Measurements from ENCODE around the gene TFF2.

The TFF2 gene

DNA sequence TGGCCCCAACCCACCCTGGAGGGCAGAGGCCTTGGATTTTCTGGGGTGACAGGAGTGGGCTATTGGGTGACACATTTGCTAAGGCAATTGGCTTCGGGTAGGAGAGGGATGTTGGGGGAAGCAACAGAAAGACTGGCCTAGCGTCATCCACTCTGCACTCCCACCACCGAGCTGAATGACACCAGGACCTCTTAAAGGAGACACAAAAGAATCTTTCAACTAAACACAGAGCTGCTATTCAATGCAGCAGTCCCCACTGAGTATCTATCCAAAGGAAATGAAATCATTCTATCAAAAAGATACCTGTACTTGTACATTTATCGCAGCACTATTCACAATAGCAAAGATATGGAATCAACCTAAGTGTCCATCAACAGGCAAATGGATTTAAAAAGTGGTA, 6.2 kb downstream of the TFF2 start:
- no peak for DNase-seq

- no peak for DNase-seq
These were observed 6.8 kb downstream of the TFF2 start for GRCh38 chr21:42343963-42344510.

DNA sequence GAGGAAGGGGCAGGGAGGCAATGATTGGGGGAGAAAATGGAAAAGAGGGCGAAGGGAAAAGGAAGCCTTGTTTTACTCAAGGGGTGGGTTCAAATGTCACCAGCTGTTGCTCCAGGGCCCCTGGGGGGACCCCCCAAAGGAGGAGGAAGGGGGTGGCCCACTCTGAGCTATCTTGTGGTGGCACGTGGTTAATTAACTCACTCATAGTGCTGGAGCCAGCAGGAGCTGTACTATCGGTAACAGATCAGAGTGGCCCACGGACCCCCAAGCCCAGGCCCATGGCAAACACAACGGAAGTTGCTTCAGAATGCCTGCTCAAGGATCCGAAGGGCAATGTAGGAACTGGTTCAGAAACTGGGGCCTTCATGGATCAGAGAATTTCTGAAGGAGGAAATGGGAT, 7.2 kb downstream of the TFF2 start:
- no peak for DNase-seq

- no peak for DNase-seq
These were observed 7.7 kb downstream of the TFF2 start for GRCh38 chr21:42343101-42343500.

GRCh38 chr21:42341776-42342542, 8.8 kb downstream of the TFF2 start:
- DNase-seq = no peak

DNA sequence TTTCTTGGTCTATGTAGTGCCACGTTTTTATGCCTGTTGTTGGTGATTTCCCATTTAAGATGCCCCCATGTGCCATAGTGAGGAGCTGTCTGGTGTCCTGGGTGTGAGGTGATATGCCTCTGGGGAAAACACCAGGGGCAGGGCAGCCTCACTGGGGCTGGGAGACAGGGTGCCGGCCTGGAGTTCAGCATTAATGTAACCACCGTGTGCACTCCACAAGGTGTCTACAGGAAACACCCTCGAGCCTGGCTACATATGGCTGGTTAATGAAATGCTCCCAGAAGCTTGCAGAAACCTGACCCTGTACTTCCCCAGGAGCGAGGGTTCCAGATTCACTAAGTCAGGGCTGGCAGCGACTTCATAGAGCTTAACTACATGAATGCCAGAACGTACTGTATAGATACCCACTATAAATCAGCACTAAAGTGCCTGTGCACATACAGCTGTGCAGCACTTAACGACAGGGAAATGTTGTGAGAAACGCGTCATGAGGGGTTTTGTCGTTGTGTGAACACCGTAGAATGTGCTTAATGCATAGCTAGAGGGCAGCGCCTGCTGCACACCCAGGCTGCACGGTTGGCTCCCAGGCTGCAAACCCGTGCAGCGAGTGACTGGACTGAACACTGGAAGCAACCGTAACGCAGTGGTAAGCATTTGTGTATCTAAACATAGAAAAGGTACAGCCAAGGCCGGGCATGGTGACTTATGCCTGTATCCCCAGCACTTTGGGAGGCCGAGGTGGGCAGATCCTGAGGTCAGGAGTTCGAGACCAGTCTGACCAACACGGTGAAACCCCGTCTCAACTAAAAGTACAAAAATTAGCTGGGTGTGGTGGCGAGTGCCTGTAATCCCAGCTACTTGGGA, 10.4 kb downstream of the TFF2 start:
- DNase-seq = no peak

DNA sequence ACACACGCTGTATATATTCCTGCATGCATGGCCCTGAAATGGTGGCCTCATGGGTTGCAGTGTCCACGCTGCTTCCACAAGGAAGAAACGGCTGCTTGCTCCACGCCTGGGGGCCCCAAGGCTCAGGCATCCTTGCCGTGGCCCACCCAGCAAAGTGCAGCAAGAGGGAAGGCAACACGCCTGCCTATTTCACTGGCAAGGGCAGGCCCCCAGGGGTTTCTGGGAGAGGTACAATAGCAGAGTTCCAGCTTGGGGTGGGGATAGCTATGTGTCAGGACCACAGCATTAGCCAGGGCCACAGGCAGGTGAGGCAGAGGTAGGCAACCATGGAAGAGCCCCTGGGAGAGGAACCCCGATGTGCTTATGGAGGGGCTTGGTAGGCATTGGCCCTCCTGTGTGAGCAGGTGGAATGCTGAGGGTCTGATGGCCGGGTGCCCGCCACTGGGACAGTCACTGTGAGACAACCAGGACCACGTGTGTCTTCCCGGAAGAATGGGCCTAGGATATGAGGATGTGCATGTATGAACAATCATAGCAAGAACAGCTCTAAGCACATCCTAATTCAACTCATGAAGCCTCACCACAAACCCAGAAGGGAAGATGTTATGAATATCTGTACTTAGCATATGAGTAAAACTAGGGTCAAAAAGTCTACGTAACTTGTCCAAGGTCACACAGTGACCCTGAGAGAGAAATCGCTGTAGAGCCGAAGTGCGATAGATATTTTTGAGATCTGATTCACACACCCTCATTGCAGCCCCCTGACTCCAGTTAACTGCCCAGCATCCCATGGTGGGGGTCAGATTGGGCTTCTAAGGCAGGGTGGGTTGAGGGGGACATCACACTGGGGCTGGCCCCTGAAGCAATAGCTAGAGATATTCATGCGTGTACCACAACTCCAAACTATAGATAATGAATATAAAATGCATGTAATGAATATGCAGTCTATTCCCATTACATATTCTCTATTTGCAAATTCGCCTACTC, 11.8 kb downstream of the TFF2 start:
- no peak for DNase-seq

DNA sequence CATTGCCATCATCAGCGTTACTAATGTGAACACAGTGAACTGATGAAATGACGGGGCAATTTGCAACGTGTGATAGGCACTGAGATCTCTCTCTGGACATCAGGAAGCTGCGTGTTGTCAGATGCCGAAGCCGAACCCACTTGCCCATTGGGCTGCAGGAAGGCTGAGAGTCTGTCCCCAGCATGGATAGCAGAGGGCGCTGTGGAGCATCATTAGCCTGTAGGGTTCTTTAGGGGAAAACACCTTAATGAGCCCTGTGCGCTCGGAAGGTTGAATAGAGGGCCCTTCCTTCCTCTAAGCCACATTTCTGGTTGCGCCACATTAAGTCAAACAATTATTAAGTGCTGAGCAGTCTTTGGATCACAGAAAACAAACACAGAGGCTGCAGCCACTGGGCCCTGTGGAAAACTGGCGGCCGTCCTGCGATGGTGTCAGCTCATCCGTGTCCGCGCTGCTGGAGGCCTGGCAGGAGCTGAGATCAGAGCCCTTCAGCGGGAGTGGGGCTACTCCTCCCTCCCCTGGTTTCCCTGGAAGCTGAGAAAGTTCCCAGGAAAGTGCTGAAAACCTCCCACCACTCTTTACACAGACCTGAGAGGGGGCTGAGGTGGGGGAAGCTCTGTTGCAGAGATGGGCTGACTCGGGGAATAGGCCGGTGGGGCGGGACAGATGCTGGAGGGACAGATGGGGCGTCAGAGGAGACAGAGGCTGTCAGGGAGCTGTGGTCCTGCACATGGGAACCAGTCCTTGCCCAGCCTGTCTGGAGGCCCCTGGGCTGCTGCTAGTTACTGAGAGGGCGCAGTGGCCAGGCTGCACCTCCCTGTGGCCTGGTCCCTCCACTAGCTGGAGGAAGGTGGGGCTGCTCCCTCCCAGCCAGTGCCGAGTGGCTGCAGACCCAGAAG, 12.7 kb downstream of the TFF2 start:
- peak; percentile 73 to 78 for DNase-seq

DNA sequence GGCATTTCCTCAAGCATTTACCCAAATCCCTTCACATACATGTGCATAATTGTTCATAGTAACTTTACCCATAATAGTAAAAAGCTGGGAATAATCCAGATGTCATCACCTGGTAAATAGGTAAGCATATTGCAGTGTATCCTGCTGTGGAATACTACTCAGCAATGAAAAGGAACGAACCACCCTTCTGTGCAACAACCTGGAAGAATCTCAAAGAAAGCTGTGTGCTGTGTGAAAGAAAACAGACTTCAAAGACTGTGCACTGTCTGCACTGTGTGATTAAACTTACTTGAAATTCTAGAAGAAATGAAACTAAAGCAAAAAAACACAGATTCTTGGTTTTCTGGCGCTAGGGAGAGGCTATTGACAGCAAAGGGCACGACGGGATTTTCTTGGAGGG, 13.5 kb downstream of the TFF2 start:
- DNase-seq = no peak

GRCh38 chr21:42336054-42336453, 14.7 kb downstream of the TFF2 start:
- no peak for DNase-seq

GRCh38 chr21:42332557-42333317, 18.1 kb downstream of the TFF2 start:
- DNase-seq = no peak

DNA sequence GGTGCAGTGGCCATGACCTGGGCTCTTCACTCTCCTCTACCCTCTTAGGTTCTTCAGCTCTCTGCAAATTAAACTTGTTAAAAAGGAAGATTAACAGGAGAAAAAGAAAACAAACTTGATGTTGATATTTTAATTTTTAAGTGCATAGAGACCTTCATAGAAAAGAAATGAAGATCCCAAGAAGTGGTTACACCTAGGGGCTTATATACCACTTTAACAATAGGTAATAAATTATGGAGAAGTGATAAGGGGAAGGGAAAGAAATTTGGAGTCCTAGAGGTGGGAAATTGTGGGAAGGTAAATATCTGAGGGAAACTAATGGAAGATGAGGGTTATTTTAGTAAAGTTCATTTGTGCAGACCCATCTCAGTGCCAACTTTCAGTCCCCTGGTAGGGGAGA, 19.1 kb downstream of the TFF2 start:
- DNase-seq = no peak

DNA sequence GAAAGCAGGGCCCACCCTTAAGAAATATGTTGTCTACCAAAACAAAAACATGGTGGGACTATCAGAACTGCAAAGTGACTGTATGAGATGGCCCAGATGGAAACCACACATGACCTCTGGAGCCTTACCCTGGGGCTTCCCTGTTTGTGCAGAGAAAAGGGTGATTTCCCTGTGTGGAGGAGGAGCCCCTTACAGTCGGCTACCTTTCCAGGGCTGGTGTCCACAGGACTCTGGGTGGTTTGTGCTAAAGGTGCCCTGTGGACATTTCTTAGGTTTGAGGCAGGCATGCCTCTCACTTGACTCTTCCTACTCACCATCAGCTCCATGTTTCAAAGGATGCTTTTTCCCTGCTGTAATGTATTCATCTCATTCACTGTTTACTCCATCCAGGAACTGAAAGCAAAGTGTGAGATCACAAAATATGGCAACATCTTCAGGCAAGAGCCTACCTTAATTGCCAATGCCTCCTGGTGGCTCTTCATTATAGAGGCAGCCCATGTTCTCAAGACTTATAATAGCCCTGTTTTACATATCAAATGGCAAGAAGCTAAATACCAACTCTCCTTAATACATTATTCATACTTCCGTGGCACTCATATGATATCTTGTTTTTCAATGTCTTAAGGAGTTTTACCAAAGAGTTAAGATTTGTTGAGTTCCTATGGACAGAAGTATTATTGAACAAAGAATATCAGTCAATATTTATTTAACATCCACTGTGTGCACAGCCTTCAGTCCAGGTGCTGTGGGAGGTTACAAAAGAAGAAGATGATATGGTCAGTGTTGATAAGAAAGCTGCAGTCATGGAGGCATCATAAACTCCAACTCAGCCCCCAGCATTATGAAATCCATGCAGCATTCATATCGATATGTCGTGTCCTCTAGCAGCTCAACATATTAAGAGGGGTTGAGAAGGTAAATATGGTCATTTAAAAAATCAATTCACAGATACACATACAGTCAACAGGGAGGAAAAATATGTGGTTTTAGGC, 20.1 kb downstream of the TFF2 start:
- DNase-seq = no peak

DNA sequence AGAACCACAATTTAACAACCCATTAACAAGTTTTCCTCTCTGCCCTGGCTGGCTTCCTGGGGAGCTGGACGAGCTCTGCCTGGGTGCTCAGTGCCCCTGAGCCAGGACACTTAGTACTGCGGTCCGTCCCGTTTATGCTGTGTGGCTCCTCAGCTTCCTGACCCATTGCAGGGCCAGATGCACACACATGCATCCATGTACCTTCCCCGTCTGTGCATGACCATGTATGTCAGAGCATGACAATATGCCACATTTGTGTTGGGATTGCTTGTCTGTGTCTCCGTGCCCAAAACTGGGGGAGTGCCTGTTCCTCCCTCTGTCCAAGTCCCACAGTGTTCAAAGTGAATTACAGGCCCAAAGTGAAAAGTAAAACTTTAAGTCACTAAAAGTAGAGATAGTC, 25.9 kb downstream of the TFF2 start:
- no peak for DNase-seq

- no peak for DNase-seq
These were observed 28.9 kb downstream of the TFF2 start for GRCh38 chr21:42321845-42322244.

DNA sequence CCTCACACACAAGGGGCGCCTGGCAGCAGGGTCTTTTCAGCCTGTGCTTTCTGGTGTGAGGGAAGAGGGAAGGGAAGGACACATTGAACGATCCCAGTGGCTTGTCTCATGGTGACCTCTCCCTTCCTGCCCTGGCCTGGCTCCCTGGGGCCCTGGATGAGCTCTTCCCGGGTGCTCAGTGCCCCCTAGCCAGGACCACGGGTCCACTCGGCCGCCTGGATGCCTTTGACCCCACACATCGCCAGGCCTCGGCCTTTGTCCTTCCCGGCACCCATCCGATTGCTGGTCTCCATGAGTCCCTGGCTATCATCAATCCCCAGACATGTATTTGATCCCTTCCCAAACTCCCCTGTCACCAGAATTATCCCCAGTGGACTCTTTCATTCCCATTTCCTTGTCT, 29.6 kb downstream of the TFF2 start:
- no peak for DNase-seq

DNA sequence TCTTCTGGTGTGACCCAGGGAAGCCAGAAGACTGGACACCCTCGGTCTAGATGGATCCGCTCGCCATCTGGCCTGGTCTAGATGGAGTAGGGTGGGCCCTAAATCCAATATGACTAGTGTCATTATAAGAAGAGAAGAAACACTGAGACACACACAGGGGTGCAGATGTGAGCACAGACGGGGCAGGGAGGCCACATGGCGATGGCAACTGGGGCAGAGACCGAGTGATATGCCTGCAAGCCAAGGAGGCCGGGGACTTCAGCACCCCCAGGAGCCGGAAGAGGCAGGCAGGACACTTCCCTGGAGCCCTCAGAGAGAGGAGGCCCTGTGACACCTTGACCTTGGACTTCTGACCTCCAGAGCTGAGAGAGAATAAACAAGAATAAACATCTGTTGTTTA, 30.0 kb downstream of the TFF2 start:
- no peak for DNase-seq

DNA sequence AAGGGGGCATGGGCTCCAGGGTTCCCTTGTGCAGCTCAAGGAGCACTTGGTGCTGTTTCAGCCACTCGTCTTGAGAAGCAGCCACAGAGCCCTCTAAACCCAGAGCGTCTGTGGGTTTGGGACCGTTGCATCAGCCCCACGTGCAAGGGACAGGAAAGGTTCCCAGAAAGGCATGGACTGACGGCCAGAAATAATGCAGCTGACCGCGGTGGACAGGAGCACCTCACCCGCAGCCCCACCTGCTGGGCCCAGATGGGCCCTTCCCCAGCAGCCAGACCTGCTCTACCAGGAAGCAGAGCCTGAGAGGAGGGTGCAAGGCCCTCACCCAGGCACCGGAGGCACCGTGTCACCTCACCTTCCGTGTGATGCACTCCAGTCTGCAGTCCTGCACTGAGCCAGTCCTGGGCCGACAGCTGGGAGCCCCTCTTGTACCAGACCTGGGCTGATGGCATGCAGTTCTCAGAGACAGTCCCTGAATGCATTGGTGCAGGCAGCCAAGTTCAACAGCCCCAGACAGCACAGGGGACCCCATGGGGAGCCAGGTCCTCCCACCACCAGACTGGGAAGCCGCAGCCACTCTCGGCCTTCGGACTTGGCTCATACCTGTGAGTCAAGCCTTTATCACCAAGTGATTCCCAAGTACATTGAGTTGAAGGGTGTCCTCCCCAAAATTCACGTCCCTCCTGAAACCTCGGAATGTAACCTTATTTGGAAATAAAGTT, 30.8 kb downstream of the TFF2 start:
- DNase-seq = peak; percentile 45 to 52

DNA sequence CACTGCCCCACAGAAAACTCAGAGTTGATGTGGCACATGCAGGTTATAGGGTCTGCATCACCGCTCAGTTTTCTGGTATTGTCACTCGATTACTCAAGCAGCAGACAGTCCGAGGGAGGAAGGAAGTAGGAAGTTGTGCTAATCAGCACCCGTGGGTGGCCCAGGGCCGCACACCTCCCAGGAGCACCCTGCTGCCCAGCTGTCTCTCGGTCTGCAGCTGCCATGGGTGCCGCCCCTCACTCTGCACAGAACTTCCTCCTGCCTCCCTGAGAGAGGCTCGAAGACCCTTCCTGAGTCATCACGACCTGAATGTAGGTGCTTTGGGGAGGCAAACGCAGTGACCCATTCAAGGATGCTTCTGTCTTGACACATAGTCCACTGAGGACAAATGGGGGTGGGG, 31.4 kb downstream of the TFF2 start:
- DNase-seq = peak; percentile 66 to 76

Measured in inflammatory macrophage (primary cell).